ENCODE data around the gene TRIM24.

DNA sequence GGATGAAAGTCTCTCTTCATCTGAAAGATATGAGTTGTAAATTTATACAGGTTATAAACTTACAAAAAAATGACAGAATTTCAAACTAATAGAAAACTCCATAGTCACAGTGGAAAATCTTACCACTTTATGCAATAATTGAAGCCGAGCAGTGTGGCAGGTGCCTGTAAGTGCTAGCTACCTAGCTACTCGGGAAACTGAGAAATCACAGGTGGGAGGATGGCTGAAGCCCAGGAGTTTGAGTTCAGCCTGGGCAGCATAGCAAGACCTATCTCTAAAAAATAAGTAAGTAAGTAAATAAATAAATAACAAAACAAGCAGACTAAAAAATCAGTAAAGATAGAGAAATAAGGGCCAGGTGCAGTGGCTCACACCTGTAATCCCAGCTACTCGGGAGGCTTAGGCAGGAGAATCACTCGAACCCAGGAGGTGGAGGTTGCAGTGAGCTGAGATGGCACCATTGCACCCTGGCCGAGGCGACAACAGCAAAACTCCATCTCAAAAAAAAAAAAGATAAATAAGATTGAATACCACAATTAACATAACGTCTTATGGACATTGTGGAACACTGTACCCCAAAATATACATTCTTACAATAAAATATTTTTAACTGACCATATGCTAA lies 61.9 kb downstream of the TRIM24 start:
- TF ChIP-seq, protein P1, sequence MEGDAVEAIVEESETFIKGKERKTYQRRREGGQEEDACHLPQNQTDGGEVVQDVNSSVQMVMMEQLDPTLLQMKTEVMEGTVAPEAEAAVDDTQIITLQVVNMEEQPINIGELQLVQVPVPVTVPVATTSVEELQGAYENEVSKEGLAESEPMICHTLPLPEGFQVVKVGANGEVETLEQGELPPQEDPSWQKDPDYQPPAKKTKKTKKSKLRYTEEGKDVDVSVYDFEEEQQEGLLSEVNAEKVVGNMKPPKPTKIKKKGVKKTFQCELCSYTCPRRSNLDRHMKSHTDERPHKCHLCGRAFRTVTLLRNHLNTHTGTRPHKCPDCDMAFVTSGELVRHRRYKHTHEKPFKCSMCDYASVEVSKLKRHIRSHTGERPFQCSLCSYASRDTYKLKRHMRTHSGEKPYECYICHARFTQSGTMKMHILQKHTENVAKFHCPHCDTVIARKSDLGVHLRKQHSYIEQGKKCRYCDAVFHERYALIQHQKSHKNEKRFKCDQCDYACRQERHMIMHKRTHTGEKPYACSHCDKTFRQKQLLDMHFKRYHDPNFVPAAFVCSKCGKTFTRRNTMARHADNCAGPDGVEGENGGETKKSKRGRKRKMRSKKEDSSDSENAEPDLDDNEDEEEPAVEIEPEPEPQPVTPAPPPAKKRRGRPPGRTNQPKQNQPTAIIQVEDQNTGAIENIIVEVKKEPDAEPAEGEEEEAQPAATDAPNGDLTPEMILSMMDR (IDR thresholded peaks at IDR 0.05), result no peak
- TF ChIP-seq CREB1 (CRISPR knock-in tag; IDR thresholded peaks at IDR 0.05) (no peak), ZNF317 (CRISPR knock-in tag; IDR thresholded peaks at IDR 0.05; ENCODE audit: borderline replicate concordance, low read depth) (no peak), SMAD4 (CRISPR knock-in tag; IDR thresholded peaks at IDR 0.05) (no peak), ESRRA (CRISPR knock-in tag; IDR thresholded peaks at IDR 0.05; ENCODE audit: borderline replicate concordance) (no peak), GABPB1 (CRISPR knock-in tag; IDR thresholded peaks at IDR 0.05) (no peak), NFYB (CRISPR knock-in tag; conservative IDR thresholded peaks at IDR 0.05; ENCODE audit: low read depth) (no peak), ZNF121 (CRISPR knock-in tag; IDR thresholded peaks at IDR 0.05) (no peak), NR2C2 (CRISPR knock-in tag; IDR thresholded peaks at IDR 0.05) (no peak), TP53 (CRISPR knock-in tag; IDR thresholded peaks at IDR 0.05) (no peak)
- TF ChIP-seq, protein P2, sequence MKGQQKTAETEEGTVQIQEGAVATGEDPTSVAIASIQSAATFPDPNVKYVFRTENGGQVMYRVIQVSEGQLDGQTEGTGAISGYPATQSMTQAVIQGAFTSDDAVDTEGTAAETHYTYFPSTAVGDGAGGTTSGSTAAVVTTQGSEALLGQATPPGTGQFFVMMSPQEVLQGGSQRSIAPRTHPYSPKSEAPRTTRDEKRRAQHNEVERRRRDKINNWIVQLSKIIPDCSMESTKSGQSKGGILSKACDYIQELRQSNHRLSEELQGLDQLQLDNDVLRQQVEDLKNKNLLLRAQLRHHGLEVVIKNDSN (CRISPR knock-in tag; IDR thresholded peaks at IDR 0.05), result no peak
- TF ChIP-seq, protein P3, sequence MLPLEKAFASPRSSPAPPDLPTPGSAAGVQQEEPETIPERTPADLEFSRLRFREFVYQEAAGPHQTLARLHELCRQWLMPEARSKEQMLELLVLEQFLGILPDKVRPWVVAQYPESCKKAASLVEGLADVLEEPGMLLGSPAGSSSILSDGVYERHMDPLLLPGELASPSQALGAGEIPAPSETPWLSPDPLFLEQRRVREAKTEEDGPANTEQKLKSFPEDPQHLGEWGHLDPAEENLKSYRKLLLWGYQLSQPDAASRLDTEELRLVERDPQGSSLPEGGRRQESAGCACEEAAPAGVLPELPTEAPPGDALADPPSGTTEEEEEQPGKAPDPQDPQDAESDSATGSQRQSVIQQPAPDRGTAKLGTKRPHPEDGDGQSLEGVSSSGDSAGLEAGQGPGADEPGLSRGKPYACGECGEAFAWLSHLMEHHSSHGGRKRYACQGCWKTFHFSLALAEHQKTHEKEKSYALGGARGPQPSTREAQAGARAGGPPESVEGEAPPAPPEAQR (CRISPR knock-in tag; IDR thresholded peaks at IDR 0.05), result no peak
- TF ChIP-seq, protein P4, sequence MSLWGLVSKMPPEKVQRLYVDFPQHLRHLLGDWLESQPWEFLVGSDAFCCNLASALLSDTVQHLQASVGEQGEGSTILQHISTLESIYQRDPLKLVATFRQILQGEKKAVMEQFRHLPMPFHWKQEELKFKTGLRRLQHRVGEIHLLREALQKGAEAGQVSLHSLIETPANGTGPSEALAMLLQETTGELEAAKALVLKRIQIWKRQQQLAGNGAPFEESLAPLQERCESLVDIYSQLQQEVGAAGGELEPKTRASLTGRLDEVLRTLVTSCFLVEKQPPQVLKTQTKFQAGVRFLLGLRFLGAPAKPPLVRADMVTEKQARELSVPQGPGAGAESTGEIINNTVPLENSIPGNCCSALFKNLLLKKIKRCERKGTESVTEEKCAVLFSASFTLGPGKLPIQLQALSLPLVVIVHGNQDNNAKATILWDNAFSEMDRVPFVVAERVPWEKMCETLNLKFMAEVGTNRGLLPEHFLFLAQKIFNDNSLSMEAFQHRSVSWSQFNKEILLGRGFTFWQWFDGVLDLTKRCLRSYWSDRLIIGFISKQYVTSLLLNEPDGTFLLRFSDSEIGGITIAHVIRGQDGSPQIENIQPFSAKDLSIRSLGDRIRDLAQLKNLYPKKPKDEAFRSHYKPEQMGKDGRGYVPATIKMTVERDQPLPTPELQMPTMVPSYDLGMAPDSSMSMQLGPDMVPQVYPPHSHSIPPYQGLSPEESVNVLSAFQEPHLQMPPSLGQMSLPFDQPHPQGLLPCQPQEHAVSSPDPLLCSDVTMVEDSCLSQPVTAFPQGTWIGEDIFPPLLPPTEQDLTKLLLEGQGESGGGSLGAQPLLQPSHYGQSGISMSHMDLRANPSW (CRISPR knock-in tag; conservative IDR thresholded peaks at IDR 0.05; ENCODE audit: low read depth), result no peak
- TF ChIP-seq, protein P5, sequence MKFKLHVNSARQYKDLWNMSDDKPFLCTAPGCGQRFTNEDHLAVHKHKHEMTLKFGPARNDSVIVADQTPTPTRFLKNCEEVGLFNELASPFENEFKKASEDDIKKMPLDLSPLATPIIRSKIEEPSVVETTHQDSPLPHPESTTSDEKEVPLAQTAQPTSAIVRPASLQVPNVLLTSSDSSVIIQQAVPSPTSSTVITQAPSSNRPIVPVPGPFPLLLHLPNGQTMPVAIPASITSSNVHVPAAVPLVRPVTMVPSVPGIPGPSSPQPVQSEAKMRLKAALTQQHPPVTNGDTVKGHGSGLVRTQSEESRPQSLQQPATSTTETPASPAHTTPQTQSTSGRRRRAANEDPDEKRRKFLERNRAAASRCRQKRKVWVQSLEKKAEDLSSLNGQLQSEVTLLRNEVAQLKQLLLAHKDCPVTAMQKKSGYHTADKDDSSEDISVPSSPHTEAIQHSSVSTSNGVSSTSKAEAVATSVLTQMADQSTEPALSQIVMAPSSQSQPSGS (CRISPR knock-in tag; IDR thresholded peaks at IDR 0.05; ENCODE audit: borderline replicate concordance, low read depth), result no peak

Data from WTC11 (cell line).